RPMI7951 (cell line): ENCODE measurements around the gene SETD5. TPM values are rescaled to one million over a fixed set of nuclear protein-coding genes. Genes with fewer than 3 reads are reported as not detected.

Experiments
- DNase-seq: peaks from one replicate; pipeline ENCODE4 v3.0.0-alpha.2; 2012; ENCODE audit warnings: low read depth
- total RNA-seq: library from RNA; depleted of rRNA; stranded (reverse); fragments of >200 nt; shearing (Covaris generic); gene quantifications from 2 replicates; pipeline ENCODE4 v1.2.3, GENCODE V29; 2014

Gene SETD5
- total RNA-seq, 1 experiment from 2014 or later: 58.4 TPM

- DNase-seq: no peak
Measured at GRCh38 chr3:9408546-9408945, 11.1 kb downstream of the SETD5 start.

- peak; percentile 18 for DNase-seq
Measured at GRCh38 chr3:9409981-9410854, 12.8 kb downstream of the SETD5 start.

GRCh38 chr3:9411302-9411701, 13.9 kb downstream of the SETD5 start:
- DNase-seq: no peak

- DNase-seq: no peak
Measured at GRCh38 chr3:9412293-9412692, 14.9 kb downstream of the SETD5 start.

GRCh38 chr3:9414826-9415225, 17.4 kb downstream of the SETD5 start:
- no peak for DNase-seq

- DNase-seq: no peak
Measured at GRCh38 chr3:9415485-9416138, 18.2 kb downstream of the SETD5 start.

GRCh38 chr3:9416139-9416780, 18.8 kb downstream of the SETD5 start:
- no peak for DNase-seq

GRCh38 chr3:9420850-9421549, 23.6 kb downstream of the SETD5 start:
- peak; percentile 31 for DNase-seq

GRCh38 chr3:9422712-9423424, 25.5 kb downstream of the SETD5 start:
- DNase-seq: peak; percentile 97

- no peak for DNase-seq
Measured at GRCh38 chr3:9428411-9428810, 31.0 kb downstream of the SETD5 start.

GRCh38 chr3:9430733-9431132, 33.3 kb downstream of the SETD5 start:
- no peak for DNase-seq

- no peak for DNase-seq
Measured at GRCh38 chr3:9433627-9434521, 36.5 kb downstream of the SETD5 start.

- no peak for DNase-seq
Measured at GRCh38 chr3:9435316-9435715, 37.9 kb downstream of the SETD5 start.

- no peak for DNase-seq
Measured at GRCh38 chr3:9439331-9439730, 41.9 kb downstream of the SETD5 start.

GRCh38 chr3:9441501-9442221, 44.2 kb downstream of the SETD5 start:
- DNase-seq: no peak

GRCh38 chr3:9448071-9448470, 50.7 kb downstream of the SETD5 start:
- no peak for DNase-seq

- peak; percentile 5 for DNase-seq
Measured at GRCh38 chr3:9448643-9449042, 51.2 kb downstream of the SETD5 start.

GRCh38 chr3:9450126-9450525, 52.7 kb downstream of the SETD5 start:
- DNase-seq: no peak

- DNase-seq: no peak
Measured at GRCh38 chr3:9450991-9451390, 53.6 kb downstream of the SETD5 start.

- peak; percentile 10 for DNase-seq
Measured at GRCh38 chr3:9452417-9452816, 55.0 kb downstream of the SETD5 start.
